Measurements from ENCODE around the gene AQP7.
"Not testable (repeated sequence)": the region's sequence is repeated elsewhere in the genome, so short reads cannot be mapped to it uniquely, and the experiment has no call there.

AQP7 gene

GRCh38 chr9:33402371-33402770 lies at the start of gene AQP7:
TSS of gene AQP7 (minus strand) at chr9:33402568. CDS start at chr9:33401262, 1,306 bp downstream.
- DNase-seq, result not testable (repeated sequence)

GRCh38 chr9:33450621-33451146 lies 48.3 kb upstream of the AQP7 start:
- no peak for DNase-seq

GRCh38 chr9:33449715-33450114 lies 47.3 kb upstream of the AQP7 start:
- DNase-seq, result no peak

- DNase-seq, result peak; percentile 40
Measured at GRCh38 chr9:33447799-33448553, 45.6 kb upstream of the AQP7 start.

GRCh38 chr9:33446946-33447798 lies 44.8 kb upstream of the AQP7 start, which contains the start of gene AQP3:
TSS of gene AQP3 (minus strand) at chr9:33447593. CDS start at chr9:33447530, 63 bp downstream.
- peak; percentile 86 for DNase-seq

- DNase-seq, result peak; percentile 69
Measured at GRCh38 chr9:33446240-33446945, 44.0 kb upstream of the AQP7 start.

- DNase-seq, result peak; percentile 44
Measured at GRCh38 chr9:33445389-33446239, 43.2 kb upstream of the AQP7 start.

GRCh38 chr9:33443464-33444154 lies 41.2 kb upstream of the AQP7 start:
- no peak for DNase-seq

GRCh38 chr9:33443047-33443446 lies 40.7 kb upstream of the AQP7 start:
- no peak for DNase-seq

- DNase-seq, result no peak
Measured at GRCh38 chr9:33442125-33442524, 39.8 kb upstream of the AQP7 start.

- no peak for DNase-seq
Measured at GRCh38 chr9:33440609-33441008, 38.2 kb upstream of the AQP7 start.

- no peak for DNase-seq
Measured at GRCh38 chr9:33440204-33440603, 37.8 kb upstream of the AQP7 start.

GRCh38 chr9:33439731-33440130 lies 37.4 kb upstream of the AQP7 start:
- DNase-seq, result no peak

- DNase-seq, result no peak
Measured at GRCh38 chr9:33438926-33439680, 36.7 kb upstream of the AQP7 start.

GRCh38 chr9:33437898-33438297 lies 35.5 kb upstream of the AQP7 start:
- DNase-seq, result no peak

- DNase-seq, result no peak
Measured at GRCh38 chr9:33437205-33437604, 34.8 kb upstream of the AQP7 start.

- DNase-seq, result no peak
Measured at GRCh38 chr9:33436445-33436844, 34.1 kb upstream of the AQP7 start.

GRCh38 chr9:33435821-33436277 lies 33.5 kb upstream of the AQP7 start:
- no peak for DNase-seq

- no peak for DNase-seq
Measured at GRCh38 chr9:33434317-33435105, 32.1 kb upstream of the AQP7 start.

GRCh38 chr9:33433871-33434270 lies 31.5 kb upstream of the AQP7 start:
- DNase-seq, result no peak

All from CD4-positive, alpha-beta T cell treated with Interleukin-17A for 4 hours (primary cell).